RWPE1 (cell line): ENCODE results near the gene ADARB1.

Source experiments
- CTCF ChIA-PET: fragments of 350-600 bp; sonication (Branson Sonifier 250); formaldehyde crosslinking; extraction: SDS; loops from one replicate; lab custom pipeline; 2021; lab: Yijun Ruan, JAX
- POLR2A ChIA-PET: fragments of 400-600 bp; formaldehyde crosslinking; extraction: SDS; loops from one replicate; lab custom pipeline; 2020; ENCODE audit warnings: antibody characterized with exemption; ENCODE audit not compliant: low non-redundant PET; lab: Yijun Ruan, JAX
- DNase-seq: peaks from one replicate; pipeline ENCODE4 v3.0.0; 2012; ENCODE audit warnings: low spot score
- H3K27ac ChIP-seq: fragments of 450-650 bp; 2 replicates; pipeline ENCODE4 v1.5.1; 2017
- CTCF ChIP-seq: fragments of 450-650 bp; conservative IDR thresholded peaks from 2 replicates; pipeline ENCODE4 v1.5.1; 2017; ENCODE audit warnings: low read depth, mild to moderate bottlenecking

Gene ADARB1

DNA sequence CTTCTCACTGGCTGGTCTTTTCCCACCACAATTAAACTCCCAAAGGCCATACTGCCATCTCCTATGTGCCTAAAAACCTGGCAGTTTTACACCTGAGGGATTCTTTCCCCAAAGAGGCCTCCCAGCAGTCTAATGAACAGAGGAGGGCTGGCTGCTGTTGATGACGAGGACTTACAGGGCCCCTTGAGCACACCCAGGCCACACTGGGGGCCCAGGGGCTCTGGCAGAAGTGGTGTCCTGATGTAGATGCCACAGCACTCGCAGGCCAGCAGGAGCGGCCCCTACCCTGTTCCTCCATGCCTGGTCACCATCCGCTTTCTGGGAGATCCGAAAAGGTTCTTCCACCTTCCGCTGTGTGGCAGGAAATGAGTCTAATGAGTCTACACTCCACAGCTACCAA is 189.2 kb downstream of the ADARB1 start:
- no peak for DNase-seq
- TF ChIP-seq CTCF, result no peak
- ChIA-PET CTCF (interaction anchor here (0.7 kb wide), 2 partner anchors 123 to 707 kb away, joined by 3 to 4 read pairs; no protein-coding TSS in a partner anchor), POLR2A (no interaction called here)
- no peak overlapping the region for H3K27ac ChIP-seq

GRCh38 chr21:45264146-45264911 is 189.9 kb downstream of the ADARB1 start:
- TF ChIP-seq CTCF, result no peak
- ChIA-PET CTCF (no interaction called here), POLR2A (no interaction called here)
- H3K27ac ChIP-seq, result no peak overlapping the region
- no peak for DNase-seq

- no peak for TF ChIP-seq CTCF
- CTCF ChIA-PET, result no interaction called here
- DNase-seq, result no peak
- no peak overlapping the region for H3K27ac ChIP-seq
- POLR2A ChIA-PET, result no interaction called here
Measured at GRCh38 chr21:45264912-45265515, 190.6 kb downstream of the ADARB1 start.

DNA sequence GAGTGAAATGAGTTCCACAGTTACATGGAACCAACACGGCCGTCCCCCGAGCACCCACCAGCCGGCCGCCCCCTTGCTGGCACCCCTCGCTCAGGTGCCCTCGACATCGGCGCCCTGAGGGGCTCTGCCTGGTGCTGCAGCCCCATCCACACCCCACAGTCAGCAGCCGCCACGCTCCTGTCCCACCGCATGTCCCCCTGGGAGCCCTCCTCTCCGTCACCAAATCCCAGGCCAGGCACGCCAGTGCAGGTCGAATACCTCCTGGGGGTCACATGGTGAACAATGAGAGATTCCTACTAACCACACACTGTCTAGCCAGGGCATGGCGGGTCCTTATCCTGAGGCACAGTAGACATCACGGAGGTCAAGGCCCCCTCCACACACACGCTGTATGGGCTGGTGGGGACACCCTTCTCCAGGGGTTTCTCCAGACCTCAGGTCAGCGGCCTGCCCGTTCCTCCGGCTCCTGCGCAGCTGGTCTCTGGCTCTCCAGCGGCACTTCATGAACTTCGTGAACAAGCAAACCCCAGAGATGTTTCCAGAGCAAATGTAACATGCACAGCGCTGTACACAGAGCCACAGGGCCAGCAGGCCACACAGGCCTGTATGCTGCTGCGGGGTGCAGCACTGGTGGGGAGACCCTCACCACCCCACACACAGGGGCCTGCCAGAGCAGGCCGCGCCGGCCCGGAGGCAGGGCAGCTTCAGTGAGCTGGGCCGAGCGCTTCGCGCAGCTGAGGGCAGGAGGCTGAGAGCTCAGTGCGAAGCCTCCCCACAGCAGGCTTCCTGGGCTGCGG is 191.5 kb downstream of the ADARB1 start:
- no peak overlapping the region for H3K27ac ChIP-seq
- CTCF ChIA-PET, result no interaction called here

GRCh38 chr21:45266518-45267389 is 192.4 kb downstream of the ADARB1 start:
- ChIA-PET POLR2A (no interaction called here), CTCF (no interaction called here)
- no peak for TF ChIP-seq CTCF
- no peak for DNase-seq
- no peak overlapping the region for H3K27ac ChIP-seq

More for the DNA sequence above, 191.5 kb downstream of the ADARB1 start:
- POLR2A ChIA-PET, result no interaction called here
- DNase-seq, result no peak
- TF ChIP-seq CTCF, result no peak
